Measurements from ENCODE around the gene OR6F1.
"Not testable (repeated sequence)": the region's sequence is repeated elsewhere in the genome, so short reads cannot be mapped to it uniquely, and the experiment has no call there.

Gene OR6F1

GRCh38 chr1:247721222-247721621, 4.8 kb upstream of the OR6F1 start:
- H3K4me3 ChIP-seq (ENCODE audit: low read depth, low read length), result no peak overlapping the region
- no peak overlapping the region for H3K27ac ChIP-seq (ENCODE audit: low read depth, low read length)
- H3K27me3 ChIP-seq (ENCODE audit: control insufficient read depth, insufficient read depth, low read length), result no peaks in the 10 kb centered on the region
- no peaks in the 10 kb centered on the region for H3K36me3 ChIP-seq (ENCODE audit: control insufficient read depth, insufficient read depth, low read length)
- H3K9me3 ChIP-seq (ENCODE audit: control insufficient read depth, insufficient read depth, low read depth, low read length), result peaks cover 2% of the 10 kb centered on the region; the same call in 1 of the 2 replicates
- H3K4me1 ChIP-seq (ENCODE audit: control insufficient read depth, insufficient read depth, low read length), result no peaks in the 10 kb centered on the region
- no peak overlapping the region for H3K9ac ChIP-seq (ENCODE audit: low read length)

- H3K9ac ChIP-seq (ENCODE audit: low read length), result no peak overlapping the region
- H3K4me3 ChIP-seq (ENCODE audit: low read depth, low read length), result no peak overlapping the region
- no peaks in the 10 kb centered on the region for H3K4me1 ChIP-seq (ENCODE audit: control insufficient read depth, insufficient read depth, low read length)
- no peaks in the 10 kb centered on the region; the same call in 1 of the 2 replicates for H3K9me3 ChIP-seq (ENCODE audit: control insufficient read depth, insufficient read depth, low read depth, low read length)
- H3K36me3 ChIP-seq (ENCODE audit: control insufficient read depth, insufficient read depth, low read length), result no peaks in the 10 kb centered on the region
- no peaks in the 10 kb centered on the region for H3K27me3 ChIP-seq (ENCODE audit: control insufficient read depth, insufficient read depth, low read length)
- H3K27ac ChIP-seq (ENCODE audit: low read depth, low read length), result no peak overlapping the region
Observed at GRCh38 chr1:247713753-247714152, 2.7 kb downstream of the OR6F1 start.

- H3K9ac ChIP-seq (ENCODE audit: low read length); H3K4me1 ChIP-seq (ENCODE audit: control insufficient read depth, insufficient read depth, low read length); H3K27ac ChIP-seq (ENCODE audit: low read depth, low read length); H3K9me3 ChIP-seq (ENCODE audit: control insufficient read depth, insufficient read depth, low read depth, low read length); H3K36me3 ChIP-seq (ENCODE audit: control insufficient read depth, insufficient read depth, low read length); H3K4me3 ChIP-seq (ENCODE audit: low read depth, low read length); H3K27me3 ChIP-seq (ENCODE audit: control insufficient read depth, insufficient read depth, low read length): not testable (repeated sequence)
Observed at GRCh38 chr1:247710681-247711080, 5.8 kb downstream of the OR6F1 start.

GRCh38 chr1:247701338-247701737, 15.1 kb downstream of the OR6F1 start:
- no peaks in the 10 kb centered on the region for H3K27me3 ChIP-seq (ENCODE audit: control insufficient read depth, insufficient read depth, low read length)
- H3K36me3 ChIP-seq (ENCODE audit: control insufficient read depth, insufficient read depth, low read length), result no peaks in the 10 kb centered on the region
- H3K27ac ChIP-seq (ENCODE audit: low read depth, low read length), result no peak overlapping the region
- no peak overlapping the region for H3K9ac ChIP-seq (ENCODE audit: low read length)
- peaks cover under 1% of the 10 kb centered on the region; the same call in 1 of the 2 replicates for H3K9me3 ChIP-seq (ENCODE audit: control insufficient read depth, insufficient read depth, low read depth, low read length)
- no peaks in the 10 kb centered on the region for H3K4me1 ChIP-seq (ENCODE audit: control insufficient read depth, insufficient read depth, low read length)
- no peak overlapping the region for H3K4me3 ChIP-seq (ENCODE audit: low read depth, low read length)

GRCh38 chr1:247681288-247681897, 35.1 kb downstream of the OR6F1 start:
- Histone ChIP-seq H3K4me1 (ENCODE audit: control insufficient read depth, insufficient read depth, low read length) (no peaks in the 10 kb centered on the region), H3K27ac (ENCODE audit: low read depth, low read length) (no peak overlapping the region), H3K4me3 (ENCODE audit: low read depth, low read length) (no peak overlapping the region), H3K27me3 (ENCODE audit: control insufficient read depth, insufficient read depth, low read length) (no peaks in the 10 kb centered on the region), H3K9ac (ENCODE audit: low read length) (no peak overlapping the region), H3K9me3 (ENCODE audit: control insufficient read depth, insufficient read depth, low read depth, low read length) (no peaks in the 10 kb centered on the region), H3K36me3 (ENCODE audit: control insufficient read depth, insufficient read depth, low read length) (no peaks in the 10 kb centered on the region)

GRCh38 chr1:247680171-247680570, 36.3 kb downstream of the OR6F1 start:
- no peak overlapping the region for H3K9ac ChIP-seq (ENCODE audit: low read length)
- no peaks in the 10 kb centered on the region for H3K36me3 ChIP-seq (ENCODE audit: control insufficient read depth, insufficient read depth, low read length)
- H3K27me3 ChIP-seq (ENCODE audit: control insufficient read depth, insufficient read depth, low read length), result no peaks in the 10 kb centered on the region
- no peaks in the 10 kb centered on the region for H3K4me1 ChIP-seq (ENCODE audit: control insufficient read depth, insufficient read depth, low read length)
- no peak overlapping the region for H3K4me3 ChIP-seq (ENCODE audit: low read depth, low read length)
- no peaks in the 10 kb centered on the region for H3K9me3 ChIP-seq (ENCODE audit: control insufficient read depth, insufficient read depth, low read depth, low read length)
- no peak overlapping the region for H3K27ac ChIP-seq (ENCODE audit: low read depth, low read length)

GRCh38 chr1:247679639-247680038, 36.8 kb downstream of the OR6F1 start, which contains the start of gene OR13G1:
Gene OR13G1, minus strand, starts transcription at chr1:247679739. Its CDS starts 6,698 bp downstream, at chr1:247673041.
- no peaks in the 10 kb centered on the region for H3K27me3 ChIP-seq (ENCODE audit: control insufficient read depth, insufficient read depth, low read length)
- H3K4me1 ChIP-seq (ENCODE audit: control insufficient read depth, insufficient read depth, low read length), result no peaks in the 10 kb centered on the region
- no peak within 1 kb of the TSS for H3K27ac ChIP-seq (ENCODE audit: low read depth, low read length)
- H3K9me3 ChIP-seq (ENCODE audit: control insufficient read depth, insufficient read depth, low read depth, low read length), result no peaks in the 10 kb centered on the region
- H3K4me3 ChIP-seq (ENCODE audit: low read depth, low read length), result no peak within 1 kb of the TSS
- H3K36me3 ChIP-seq (ENCODE audit: control insufficient read depth, insufficient read depth, low read length), result no peaks in the 10 kb centered on the region
- no peak within 1 kb of the TSS for H3K9ac ChIP-seq (ENCODE audit: low read length)

- no peak overlapping the region for H3K9ac ChIP-seq (ENCODE audit: low read length)
- no peaks in the 10 kb centered on the region for H3K9me3 ChIP-seq (ENCODE audit: control insufficient read depth, insufficient read depth, low read depth, low read length)
- H3K4me3 ChIP-seq (ENCODE audit: low read depth, low read length), result no peak overlapping the region
- no peaks in the 10 kb centered on the region for H3K4me1 ChIP-seq (ENCODE audit: control insufficient read depth, insufficient read depth, low read length)
- H3K27me3 ChIP-seq (ENCODE audit: control insufficient read depth, insufficient read depth, low read length), result no peaks in the 10 kb centered on the region
- no peaks in the 10 kb centered on the region for H3K36me3 ChIP-seq (ENCODE audit: control insufficient read depth, insufficient read depth, low read length)
- H3K27ac ChIP-seq (ENCODE audit: low read depth, low read length), result no peak overlapping the region
Observed at GRCh38 chr1:247669225-247669624, 47.2 kb downstream of the OR6F1 start.

Data from HUES6 (cell line).